ENCODE results near the gene CALB2. TPM values are rescaled to one million over a fixed set of nuclear protein-coding genes. Genes with fewer than 3 reads are reported as not detected.

CALB2 gene
- total RNA-seq, 1 experiment from 2014 or later = 5.5 TPM

DNA sequence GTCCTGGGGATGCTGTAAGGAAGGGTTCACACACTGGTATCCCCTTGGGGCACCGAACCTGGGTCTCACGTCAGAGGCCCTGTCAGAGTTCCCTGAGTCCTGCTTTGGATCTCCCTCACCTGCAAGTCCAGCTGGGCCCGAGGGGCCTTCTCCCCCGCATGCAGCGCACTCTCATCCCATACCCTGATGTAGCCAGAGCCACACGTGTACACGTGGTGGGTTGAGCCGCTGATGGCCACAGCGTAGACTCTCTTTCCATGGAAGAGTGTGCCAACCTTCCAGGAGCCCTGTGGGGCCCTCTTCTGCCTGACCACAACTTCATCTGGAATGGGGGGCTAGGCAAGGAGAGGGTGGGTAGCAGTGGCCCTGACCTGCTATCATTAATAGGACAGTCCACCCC, 73.5 kb downstream of the CALB2 start:
- CTCF ChIA-PET = no interaction called here
- POLR2A ChIA-PET = no interaction called here
- no peak overlapping the region for H3K9ac ChIP-seq (ENCODE audit: low read length)
- H3K27me3 ChIP-seq (ENCODE audit: insufficient read depth, low read length) = no peaks in the 10 kb centered on the region
- no peak overlapping the region for H3K4me3 ChIP-seq (replicated peaks in 1 of 2; ENCODE audit: low read depth in 1 of 2, low read length in 2 of 2)
- H3K36me3 ChIP-seq (ENCODE audit: control insufficient read depth in 1 of 2, insufficient read depth in 2 of 2, low read length in 2 of 2) = no peaks in the 10 kb centered on the region
- H3K79me2 ChIP-seq (ENCODE audit: insufficient read depth, low read length) = no peaks in the 10 kb centered on the region
- no peak overlapping the region for H2AFZ ChIP-seq (ENCODE audit: low read depth, low read length, poor library complexity, severe bottlenecking)
- RAD21 ChIA-PET (ENCODE audit: low non-redundant PET in 1 of 2, low total read pairs in 2 of 2, uncharacterized antibody in 2 of 2, unreplicated experiment in 2 of 2) = no interaction called here
- no peaks in the 10 kb centered on the region for H3K9me2 ChIP-seq (ENCODE audit: insufficient read depth)
- no peak for DNase-seq (ENCODE audit: low read depth, low spot score)
- no peaks in the 10 kb centered on the region for H4K20me1 ChIP-seq (ENCODE audit: insufficient read depth)
- H3K9me3 ChIP-seq (ENCODE audit: control insufficient read depth in 1 of 2, insufficient read depth in 1 of 2, low read depth in 1 of 2, low read length in 2 of 2) = peaks cover 0 to 7% of the 10 kb centered on the region in 2 experiments; a peak in 1 of 4 replicates
- H3K4me2 ChIP-seq (ENCODE audit: low read length) = no peak overlapping the region
- no peak overlapping the region for H3K27ac ChIP-seq (ENCODE audit: low read depth, low read length)
- intact Hi-C loops (cut with micrococcal nuclease) = no loop called here
- BruUV-seq (replicated peaks) = no TSS peak
- no peak for ATAC-seq
- peaks cover 4% of the 10 kb centered on the region in 2 experiments; a peak in 3 of 4 replicates for H3K4me1 ChIP-seq (ENCODE audit: control insufficient read depth in 1 of 2, insufficient read depth in 2 of 2, low read length in 2 of 2)
- TF ChIP-seq ELF1 (IDR thresholded peaks at IDR 0.05; ENCODE audit: borderline replicate concordance, low read depth) (no peak), FOSL1 (IDR thresholded peaks at IDR 0.05; ENCODE audit: low read depth) (no peak), MAX (IDR thresholded peaks at IDR 0.05) (no peak), SP1 (IDR thresholded peaks at IDR 0.05; ENCODE audit: low read depth) (no peak)
- TF ChIP-seq, protein P1, sequence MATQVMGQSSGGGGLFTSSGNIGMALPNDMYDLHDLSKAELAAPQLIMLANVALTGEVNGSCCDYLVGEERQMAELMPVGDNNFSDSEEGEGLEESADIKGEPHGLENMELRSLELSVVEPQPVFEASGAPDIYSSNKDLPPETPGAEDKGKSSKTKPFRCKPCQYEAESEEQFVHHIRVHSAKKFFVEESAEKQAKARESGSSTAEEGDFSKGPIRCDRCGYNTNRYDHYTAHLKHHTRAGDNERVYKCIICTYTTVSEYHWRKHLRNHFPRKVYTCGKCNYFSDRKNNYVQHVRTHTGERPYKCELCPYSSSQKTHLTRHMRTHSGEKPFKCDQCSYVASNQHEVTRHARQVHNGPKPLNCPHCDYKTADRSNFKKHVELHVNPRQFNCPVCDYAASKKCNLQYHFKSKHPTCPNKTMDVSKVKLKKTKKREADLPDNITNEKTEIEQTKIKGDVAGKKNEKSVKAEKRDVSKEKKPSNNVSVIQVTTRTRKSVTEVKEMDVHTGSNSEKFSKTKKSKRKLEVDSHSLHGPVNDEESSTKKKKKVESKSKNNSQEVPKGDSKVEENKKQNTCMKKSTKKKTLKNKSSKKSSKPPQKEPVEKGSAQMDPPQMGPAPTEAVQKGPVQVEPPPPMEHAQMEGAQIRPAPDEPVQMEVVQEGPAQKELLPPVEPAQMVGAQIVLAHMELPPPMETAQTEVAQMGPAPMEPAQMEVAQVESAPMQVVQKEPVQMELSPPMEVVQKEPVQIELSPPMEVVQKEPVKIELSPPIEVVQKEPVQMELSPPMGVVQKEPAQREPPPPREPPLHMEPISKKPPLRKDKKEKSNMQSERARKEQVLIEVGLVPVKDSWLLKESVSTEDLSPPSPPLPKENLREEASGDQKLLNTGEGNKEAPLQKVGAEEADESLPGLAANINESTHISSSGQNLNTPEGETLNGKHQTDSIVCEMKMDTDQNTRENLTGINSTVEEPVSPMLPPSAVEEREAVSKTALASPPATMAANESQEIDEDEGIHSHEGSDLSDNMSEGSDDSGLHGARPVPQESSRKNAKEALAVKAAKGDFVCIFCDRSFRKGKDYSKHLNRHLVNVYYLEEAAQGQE (IDR thresholded peaks at IDR 0.05; ENCODE audit: low read depth) = no peak

- no peaks in the 10 kb centered on the region for H3K4me1 ChIP-seq (ENCODE audit: control insufficient read depth in 1 of 2, insufficient read depth in 2 of 2, low read length in 2 of 2)
- H4K20me1 ChIP-seq (ENCODE audit: insufficient read depth) = no peaks in the 10 kb centered on the region
- TF ChIP-seq SP1 (IDR thresholded peaks at IDR 0.05; ENCODE audit: low read depth) (no peak), ATF3 (IDR thresholded peaks at IDR 0.05) (no peak), FOSL1 (IDR thresholded peaks at IDR 0.05; ENCODE audit: low read depth) (no peak), POLR2A (IDR thresholded peaks at IDR 0.05; ENCODE audit: borderline replicate concordance, extremely low read depth, insufficient read depth, insufficient read length) (no peak)
- TF ChIP-seq, protein P2, sequence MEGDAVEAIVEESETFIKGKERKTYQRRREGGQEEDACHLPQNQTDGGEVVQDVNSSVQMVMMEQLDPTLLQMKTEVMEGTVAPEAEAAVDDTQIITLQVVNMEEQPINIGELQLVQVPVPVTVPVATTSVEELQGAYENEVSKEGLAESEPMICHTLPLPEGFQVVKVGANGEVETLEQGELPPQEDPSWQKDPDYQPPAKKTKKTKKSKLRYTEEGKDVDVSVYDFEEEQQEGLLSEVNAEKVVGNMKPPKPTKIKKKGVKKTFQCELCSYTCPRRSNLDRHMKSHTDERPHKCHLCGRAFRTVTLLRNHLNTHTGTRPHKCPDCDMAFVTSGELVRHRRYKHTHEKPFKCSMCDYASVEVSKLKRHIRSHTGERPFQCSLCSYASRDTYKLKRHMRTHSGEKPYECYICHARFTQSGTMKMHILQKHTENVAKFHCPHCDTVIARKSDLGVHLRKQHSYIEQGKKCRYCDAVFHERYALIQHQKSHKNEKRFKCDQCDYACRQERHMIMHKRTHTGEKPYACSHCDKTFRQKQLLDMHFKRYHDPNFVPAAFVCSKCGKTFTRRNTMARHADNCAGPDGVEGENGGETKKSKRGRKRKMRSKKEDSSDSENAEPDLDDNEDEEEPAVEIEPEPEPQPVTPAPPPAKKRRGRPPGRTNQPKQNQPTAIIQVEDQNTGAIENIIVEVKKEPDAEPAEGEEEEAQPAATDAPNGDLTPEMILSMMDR (IDR thresholded peaks at IDR 0.05 in 2 of 3, conservative IDR thresholded peaks at IDR 0.05 in 1 of 3; ENCODE audit: borderline replicate concordance in 1 of 3, insufficient read depth in 1 of 3, low read depth in 2 of 3, low read length in 2 of 3) = no peak
- TF ChIP-seq, protein P1 (IDR thresholded peaks at IDR 0.05; ENCODE audit: low read depth) = no peak
- no peak overlapping the region for H2AFZ ChIP-seq (ENCODE audit: low read depth, low read length, poor library complexity, severe bottlenecking)
- H3K9ac ChIP-seq (ENCODE audit: low read length) = no peak overlapping the region
- no peak for DNase-seq (ENCODE audit: low read depth, low spot score)
- intact Hi-C loops (cut with micrococcal nuclease) = no loop called here
- ATAC-seq = no peak
- H3K36me3 ChIP-seq (ENCODE audit: control insufficient read depth in 1 of 2, insufficient read depth in 2 of 2, low read length in 2 of 2) = no peaks in the 10 kb centered on the region
- peaks cover 0 to 7% of the 10 kb centered on the region in 2 experiments; a peak in 1 of 4 replicates for H3K9me3 ChIP-seq (ENCODE audit: control insufficient read depth in 1 of 2, insufficient read depth in 1 of 2, low read depth in 1 of 2, low read length in 2 of 2)
- RAD21 ChIA-PET (ENCODE audit: low non-redundant PET in 1 of 2, low total read pairs in 2 of 2, uncharacterized antibody in 2 of 2, unreplicated experiment in 2 of 2) = no interaction called here
- no TSS peak for BruUV-seq (replicated peaks)
- H3K79me2 ChIP-seq (ENCODE audit: insufficient read depth, low read length) = no peaks in the 10 kb centered on the region
- H3K9me2 ChIP-seq (ENCODE audit: insufficient read depth) = no peaks in the 10 kb centered on the region
- no peaks in the 10 kb centered on the region for H3K27me3 ChIP-seq (ENCODE audit: insufficient read depth, low read length)
- H3K4me3 ChIP-seq (replicated peaks in 1 of 2; ENCODE audit: low read depth in 1 of 2, low read length in 2 of 2) = no peak overlapping the region
- H3K27ac ChIP-seq (ENCODE audit: low read depth, low read length) = no peak overlapping the region
- H3K4me2 ChIP-seq (ENCODE audit: low read length) = no peak overlapping the region
- CTCF ChIA-PET = no interaction called here
- POLR2A ChIA-PET = no interaction called here
Observed at GRCh38 chr16:71432906-71433305, 74.4 kb downstream of the CALB2 start.
